ENCODE data around the gene GALNS. TPM values are rescaled to one million over a fixed set of nuclear protein-coding genes. Genes with fewer than 3 reads are reported as not detected.

The GALNS gene
- total and polyA plus RNA-seq, 4 donors, result 6.8 to 20.6 (median 10.8) TPM

GRCh38 chr16:88811769-88812512 is 44.8 kb downstream of the GALNS start, which contains the start of gene APRT:
TSS of gene APRT (minus strand) at chr16:88811928. CDS start at chr16:88811899, 29 bp downstream.
- peak; percentile 99 for DNase-seq (ENCODE audit: low spot score)
- H3K36me3 ChIP-seq (ENCODE audit: control insufficient read depth in 4 of 4, insufficient read depth in 3 of 4, low read depth in 1 of 4, low read length in 3 of 4), result peaks cover 0 to 8% (median 3%) of the 10 kb centered on the region in 4 donors
- peak within 1 kb of the TSS; percentile 72 to 84 (median 83) for H3K4me3 ChIP-seq (ENCODE audit: low read depth in 1 of 3, low read length in 3 of 3)
- H3K4me1 ChIP-seq (ENCODE audit: control insufficient read depth in 4 of 4, insufficient read depth in 4 of 4, low read length in 3 of 4), result peaks cover 3 to 24% (median 13%) of the 10 kb centered on the region in 4 donors
- peak; percentile 67 for TF ChIP-seq YY1 (IDR thresholded peaks at IDR 0.05)
- TF ChIP-seq EGR1 (IDR thresholded peaks at IDR 0.05; ENCODE audit: low read depth in 2 of 2), result peak; percentile 93
- no peak for TF ChIP-seq FOXA2 (IDR thresholded peaks at IDR 0.05)
- TF ChIP-seq REST (IDR thresholded peaks at IDR 0.05), result no peak
- peak; percentile 55 for TF ChIP-seq SP1 (IDR thresholded peaks at IDR 0.05)
- peak; percentile 24 for TF ChIP-seq CTCF (IDR thresholded peaks at IDR 0.05; ENCODE audit: low read depth, low read length, missing input control)
- H3K9me3 ChIP-seq (ENCODE audit: control insufficient read depth in 4 of 4, low read length in 3 of 4), result no peaks in the 10 kb centered on the region
- no peaks in the 10 kb centered on the region for H3K27me3 ChIP-seq (ENCODE audit: control insufficient read depth in 4 of 4, insufficient read depth in 4 of 4, low read length in 3 of 4)
- 1% methylated on average over 84 of the region's 84 CpGs for WGBS
- H3K9ac ChIP-seq (ENCODE audit: low read depth in 1 of 2, low read length in 2 of 2), result peak within 1 kb of the TSS in 1 of 2 donors; percentile 73
- peak within 1 kb of the TSS; percentile 73 to 74 for H3K27ac ChIP-seq (ENCODE audit: low read depth in 1 of 2, low read length in 2 of 2)

- H3K4me3 ChIP-seq (ENCODE audit: low read depth in 1 of 3, low read length in 3 of 3), result peak overlapping the region; percentile 58 to 84 (median 83)
- peak; percentile 71 for DNase-seq (ENCODE audit: low spot score)
- peak overlapping the region in 1 of 2 donors; percentile 73 for H3K9ac ChIP-seq (ENCODE audit: low read depth in 1 of 2, low read length in 2 of 2)
- H3K27ac ChIP-seq (ENCODE audit: low read depth in 1 of 2, low read length in 2 of 2), result peak overlapping the region; percentile 73 to 74
- TF ChIP-seq EGR1 (IDR thresholded peaks at IDR 0.05; ENCODE audit: low read depth in 2 of 2) (no peak), REST (IDR thresholded peaks at IDR 0.05) (peak; percentile 17)
- H3K27me3 ChIP-seq (ENCODE audit: control insufficient read depth in 4 of 4, insufficient read depth in 4 of 4, low read length in 3 of 4), result no peaks in the 10 kb centered on the region
- H3K9me3 ChIP-seq (ENCODE audit: control insufficient read depth in 4 of 4, low read length in 3 of 4), result no peaks in the 10 kb centered on the region
- peaks cover 3 to 24% (median 13%) of the 10 kb centered on the region in 4 donors for H3K4me1 ChIP-seq (ENCODE audit: control insufficient read depth in 4 of 4, insufficient read depth in 4 of 4, low read length in 3 of 4)
- peaks cover 0 to 8% (median 3%) of the 10 kb centered on the region in 4 donors for H3K36me3 ChIP-seq (ENCODE audit: control insufficient read depth in 4 of 4, insufficient read depth in 3 of 4, low read depth in 1 of 4, low read length in 3 of 4)
- 3% methylated on average over 65 of the region's 65 CpGs for WGBS
Observed at GRCh38 chr16:88810912-88811768, 45.6 kb downstream of the GALNS start.
